ENCODE results near the gene FZD4.
"Not testable (repeated sequence)": the region's sequence is repeated elsewhere in the genome, so short reads cannot be mapped to it uniquely, and the experiment has no call there.

The FZD4 gene

DNA sequence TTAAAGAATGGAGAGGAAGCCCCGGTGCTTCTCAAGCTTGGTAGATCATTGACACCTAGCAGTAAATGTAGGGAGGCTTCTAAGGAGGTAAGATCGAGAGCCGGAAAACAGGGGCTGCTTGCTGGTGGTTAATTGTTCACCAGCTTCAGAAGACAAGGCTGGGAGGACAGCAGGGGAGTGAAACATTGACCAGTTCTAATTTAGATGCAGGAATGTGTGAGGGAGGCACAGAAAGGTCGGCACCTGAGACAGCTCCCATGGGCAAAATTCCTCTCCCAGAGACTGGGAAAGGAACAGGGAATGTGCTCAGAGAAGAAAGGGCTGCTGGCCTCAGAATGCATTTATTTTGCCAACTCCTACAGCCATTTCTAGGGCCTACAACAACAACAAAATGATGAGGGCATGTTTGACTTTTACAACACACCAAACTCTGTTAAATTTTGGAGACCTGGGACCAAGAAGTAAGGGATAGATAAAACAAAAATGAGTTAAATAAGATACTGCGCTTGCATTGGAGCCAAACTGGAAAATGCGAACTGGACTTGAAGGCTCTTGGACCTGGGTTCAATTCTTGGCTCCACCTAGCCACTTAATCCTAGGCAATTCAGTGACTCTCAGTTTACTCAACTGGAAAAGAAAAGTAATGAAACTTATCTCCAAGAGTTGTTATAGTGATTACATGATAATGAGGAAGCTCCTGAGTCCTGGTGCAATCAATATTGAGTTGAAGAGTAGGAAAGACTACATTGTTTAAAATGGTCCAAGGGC, 31.0 kb downstream of the FZD4 start:
- H3K27ac ChIP-seq (ENCODE audit: low read depth, low read length, severe bottlenecking), result no peak overlapping the region
- peaks cover 6% of the 10 kb centered on the region for H3K4me1 ChIP-seq (ENCODE audit: control insufficient read depth, insufficient read depth, low read length, poor library complexity, severe bottlenecking)
- no peaks in the 10 kb centered on the region for H3K9me3 ChIP-seq (ENCODE audit: control insufficient read depth, low read length)
- peaks cover 4% of the 10 kb centered on the region for H3K36me3 ChIP-seq (ENCODE audit: control insufficient read depth, insufficient read depth, low read length)
- WGBS, 2 experiments (ENCODE audit: insufficient coverage in 2 of 2), result 34 to 59% methylated on average over 4 to 5 of the region's 6 CpGs
- no peak overlapping the region for H3K4me3 ChIP-seq (ENCODE audit: extremely low read depth, insufficient read depth, low read length, poor library complexity, severe bottlenecking)

DNA sequence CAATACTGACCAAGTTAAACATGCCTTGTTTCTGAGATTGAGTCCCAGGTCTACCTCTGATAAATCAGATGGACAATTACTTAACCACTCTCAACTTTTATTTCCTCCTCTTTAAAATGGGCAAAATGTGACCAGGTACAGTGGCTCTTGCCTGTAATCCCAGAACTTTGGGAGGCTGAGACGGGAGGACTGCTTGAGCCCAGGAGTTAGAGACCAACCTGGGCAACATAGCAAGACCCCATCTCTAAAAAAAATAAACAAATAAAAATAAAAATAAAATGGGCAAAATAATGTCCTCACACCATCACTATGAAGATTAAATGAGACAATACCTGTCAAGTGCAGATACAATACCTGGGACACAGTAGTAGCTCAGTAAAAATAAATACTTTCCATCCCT, 33.0 kb downstream of the FZD4 start:
- Histone ChIP-seq H3K4me1 (ENCODE audit: control insufficient read depth, insufficient read depth, low read length, poor library complexity, severe bottlenecking) (peaks cover 17% of the 10 kb centered on the region), H3K36me3 (ENCODE audit: control insufficient read depth, insufficient read depth, low read length) (peaks cover 4% of the 10 kb centered on the region), H3K4me3 (ENCODE audit: extremely low read depth, insufficient read depth, low read length, poor library complexity, severe bottlenecking) (no peak overlapping the region), H3K27ac (ENCODE audit: low read depth, low read length, severe bottlenecking) (no peak overlapping the region), H3K9me3 (ENCODE audit: control insufficient read depth, low read length) (no peaks in the 10 kb centered on the region)
- WGBS, 2 experiments (ENCODE audit: insufficient coverage in 2 of 2), result 100% methylated on average over 1 of the region's 1 CpG; no CpG with 5 or more reads in 1 of the 2 experiments

DNA sequence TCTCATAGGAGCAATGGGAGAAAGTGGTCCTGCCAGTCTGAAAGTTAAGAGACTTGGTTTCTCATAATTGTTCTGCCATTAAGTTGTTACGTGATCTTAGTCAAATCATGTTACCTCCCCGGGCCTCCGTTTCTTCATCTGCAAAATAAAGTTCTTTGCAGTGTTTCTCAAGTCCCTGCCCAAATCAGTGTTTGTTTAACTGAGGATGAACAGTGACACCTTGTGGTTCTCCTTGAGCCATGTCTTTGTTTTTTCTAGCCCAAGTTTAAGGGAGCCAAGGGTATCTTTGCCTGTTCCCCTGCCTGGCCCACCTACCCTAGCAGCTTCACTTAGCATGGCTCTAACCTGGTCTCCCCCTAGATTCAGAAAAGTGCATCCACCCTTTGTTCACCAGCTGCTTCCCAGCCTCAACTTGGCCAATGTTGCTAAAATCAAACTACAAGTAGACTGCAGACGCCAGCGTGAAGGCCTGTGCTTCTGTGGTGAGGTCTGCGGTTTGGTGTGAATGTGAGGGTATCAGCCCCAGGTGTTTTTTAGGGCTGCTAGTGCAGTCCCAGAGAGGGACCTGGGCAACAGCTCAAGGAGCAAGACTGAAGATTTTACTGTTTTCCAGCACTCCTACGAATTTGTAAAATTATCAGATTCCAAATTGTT, 35.5 kb downstream of the FZD4 start:
- H3K27ac ChIP-seq (ENCODE audit: low read depth, low read length, severe bottlenecking), result peak overlapping the region; percentile 76
- H3K4me3 ChIP-seq (ENCODE audit: extremely low read depth, insufficient read depth, low read length, poor library complexity, severe bottlenecking), result no peak overlapping the region
- 64 to 68% methylated on average over 7 of the region's 7 CpGs for WGBS, 2 experiments (ENCODE audit: insufficient coverage in 2 of 2)

DNA sequence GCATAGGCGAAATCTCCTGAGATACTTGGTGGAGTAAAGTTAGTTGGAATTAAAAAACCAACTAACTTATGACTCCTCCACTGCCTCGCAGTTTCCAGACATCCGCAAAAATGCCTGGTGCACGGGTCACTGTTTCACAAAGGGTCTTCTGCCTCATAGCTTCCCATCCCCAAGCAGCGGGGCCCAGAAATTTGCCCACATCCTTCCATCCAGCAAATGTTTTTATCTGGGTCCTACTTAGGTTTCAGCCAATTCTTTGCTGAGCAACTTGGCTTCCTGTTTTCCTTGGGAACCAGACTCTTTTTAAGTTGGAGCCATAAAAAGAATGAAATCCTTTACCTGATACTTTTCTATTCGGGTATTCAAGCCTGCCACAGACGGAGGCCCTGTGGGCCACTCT, 36.2 kb downstream of the FZD4 start:
- Histone ChIP-seq H3K9me3 (ENCODE audit: control insufficient read depth, low read length) (no peaks in the 10 kb centered on the region), H3K36me3 (ENCODE audit: control insufficient read depth, insufficient read depth, low read length) (peaks cover 4% of the 10 kb centered on the region), H3K4me1 (ENCODE audit: control insufficient read depth, insufficient read depth, low read length, poor library complexity, severe bottlenecking) (peaks cover 29% of the 10 kb centered on the region), H3K27ac (ENCODE audit: low read depth, low read length, severe bottlenecking) (peak overlapping the region; percentile 76), H3K4me3 (ENCODE audit: extremely low read depth, insufficient read depth, low read length, poor library complexity, severe bottlenecking) (no peak overlapping the region)
- WGBS, 2 experiments (ENCODE audit: insufficient coverage in 2 of 2), result 84 to 96% methylated on average over 4 to 6 of the region's 7 CpGs

More for the DNA sequence above, 35.5 kb downstream of the FZD4 start:
- peaks cover 4% of the 10 kb centered on the region for H3K36me3 ChIP-seq (ENCODE audit: control insufficient read depth, insufficient read depth, low read length)
- H3K4me1 ChIP-seq (ENCODE audit: control insufficient read depth, insufficient read depth, low read length, poor library complexity, severe bottlenecking), result peaks cover 29% of the 10 kb centered on the region
- H3K9me3 ChIP-seq (ENCODE audit: control insufficient read depth, low read length), result no peaks in the 10 kb centered on the region

DNA sequence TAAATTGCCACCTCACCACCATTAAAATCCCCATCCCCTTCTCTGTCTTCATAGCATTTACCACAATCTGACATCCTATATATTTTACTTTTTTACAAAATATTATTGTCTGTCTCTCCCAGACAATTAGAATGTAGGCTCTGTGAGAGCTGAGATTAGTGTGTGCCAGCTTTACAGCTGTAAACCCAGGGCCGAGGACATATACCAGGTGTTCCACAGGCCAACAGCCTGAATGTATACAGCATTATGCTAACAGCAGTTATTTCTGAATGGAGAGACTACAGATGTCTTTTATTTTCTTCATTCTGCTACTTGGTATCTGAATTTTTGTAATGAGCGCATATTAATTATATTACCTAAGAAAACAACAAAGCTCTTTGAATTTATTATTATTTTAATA, 36.7 kb downstream of the FZD4 start:
- Histone ChIP-seq H3K9me3 (ENCODE audit: control insufficient read depth, low read length) (no peaks in the 10 kb centered on the region), H3K36me3 (ENCODE audit: control insufficient read depth, insufficient read depth, low read length) (peaks cover 4% of the 10 kb centered on the region), H3K27ac (ENCODE audit: low read depth, low read length, severe bottlenecking) (peak overlapping the region; percentile 76), H3K4me1 (ENCODE audit: control insufficient read depth, insufficient read depth, low read length, poor library complexity, severe bottlenecking) (peaks cover 29% of the 10 kb centered on the region), H3K4me3 (ENCODE audit: extremely low read depth, insufficient read depth, low read length, poor library complexity, severe bottlenecking) (no peak overlapping the region)
- 100% methylated on average over 1 of the region's 2 CpGs; no CpG with 5 or more reads in 1 of the 2 experiments for WGBS, 2 experiments (ENCODE audit: insufficient coverage in 2 of 2)

DNA sequence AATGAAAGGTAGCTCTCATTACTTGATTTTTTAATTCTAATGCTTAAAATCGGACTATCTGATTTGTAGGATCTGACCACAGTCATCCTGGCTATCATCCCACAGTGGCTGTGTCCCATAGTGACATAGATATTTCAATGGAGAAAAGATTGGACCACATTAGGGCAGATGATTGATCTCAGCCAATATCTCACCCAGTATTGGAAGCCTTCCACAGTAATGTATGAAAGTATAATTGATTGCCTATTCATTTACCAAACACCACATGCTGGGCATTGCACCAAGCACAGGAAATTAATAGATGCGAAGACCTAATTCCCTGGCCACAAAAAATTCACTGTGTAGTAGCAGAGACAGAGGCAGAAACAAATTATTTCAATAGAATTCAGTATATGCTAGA, 37.6 kb downstream of the FZD4 start:
- 88% methylated on average over 1 of the region's 2 CpGs; no CpG with 5 or more reads in 1 of the 2 experiments for WGBS, 2 experiments (ENCODE audit: insufficient coverage in 2 of 2)
- H3K4me1 ChIP-seq (ENCODE audit: control insufficient read depth, insufficient read depth, low read length, poor library complexity, severe bottlenecking), result peaks cover 29% of the 10 kb centered on the region
- no peak overlapping the region for H3K27ac ChIP-seq (ENCODE audit: low read depth, low read length, severe bottlenecking)
- H3K36me3 ChIP-seq (ENCODE audit: control insufficient read depth, insufficient read depth, low read length), result peaks cover 4% of the 10 kb centered on the region
- peaks cover 6% of the 10 kb centered on the region for H3K9me3 ChIP-seq (ENCODE audit: control insufficient read depth, low read length)
- no peak overlapping the region for H3K4me3 ChIP-seq (ENCODE audit: extremely low read depth, insufficient read depth, low read length, poor library complexity, severe bottlenecking)

DNA sequence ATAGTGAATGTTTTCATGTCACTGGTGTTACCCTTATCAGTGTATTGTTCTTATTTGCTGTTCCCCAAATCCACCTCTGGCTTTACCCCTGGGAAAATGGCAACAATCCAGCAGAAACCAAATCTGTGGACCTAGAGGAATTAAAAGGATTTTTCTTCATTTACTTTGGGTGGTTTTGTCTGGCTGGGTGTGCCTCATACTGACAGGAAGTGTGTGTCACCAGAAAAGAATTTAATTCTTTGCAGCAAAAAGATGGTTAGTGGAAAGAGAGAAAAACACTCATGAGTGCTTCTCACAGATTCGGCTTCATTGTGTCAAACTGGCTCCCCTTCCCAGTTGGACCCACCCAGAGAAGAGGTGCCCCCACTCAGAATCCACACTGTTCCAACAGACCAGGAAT, 38.9 kb downstream of the FZD4 start:
- Histone ChIP-seq H3K27ac (ENCODE audit: low read depth, low read length, severe bottlenecking) (peak overlapping the region; percentile 76), H3K9me3 (ENCODE audit: control insufficient read depth, low read length) (peaks cover 6% of the 10 kb centered on the region), H3K36me3 (ENCODE audit: control insufficient read depth, insufficient read depth, low read length) (peaks cover 4% of the 10 kb centered on the region), H3K4me1 (ENCODE audit: control insufficient read depth, insufficient read depth, low read length, poor library complexity, severe bottlenecking) (peaks cover 29% of the 10 kb centered on the region), H3K4me3 (ENCODE audit: extremely low read depth, insufficient read depth, low read length, poor library complexity, severe bottlenecking) (no peak overlapping the region)
- 57 to 88% methylated on average over 1 of the region's 1 CpG for WGBS, 2 experiments (ENCODE audit: insufficient coverage in 2 of 2)

DNA sequence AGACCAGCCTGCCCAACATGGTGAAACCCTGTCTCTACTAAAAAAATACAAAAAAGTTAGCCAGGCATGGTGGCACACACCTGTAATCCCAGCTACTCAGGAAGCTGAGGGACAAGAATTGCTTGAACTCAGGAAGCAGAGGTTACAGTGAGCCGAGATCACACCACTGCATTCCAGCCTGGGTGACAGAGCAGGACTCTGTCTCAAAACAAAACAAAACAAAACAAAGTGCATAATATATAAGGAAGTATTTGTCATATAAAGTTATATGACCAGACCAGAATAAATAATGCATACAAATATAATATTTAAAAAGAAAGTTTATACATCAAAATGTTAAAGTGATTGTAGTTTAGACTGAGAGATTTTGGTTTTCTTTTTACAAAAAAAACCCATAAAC, 39.3 kb downstream of the FZD4 start:
- H3K4me3 ChIP-seq (ENCODE audit: extremely low read depth, insufficient read depth, low read length, poor library complexity, severe bottlenecking); H3K36me3 ChIP-seq (ENCODE audit: control insufficient read depth, insufficient read depth, low read length); H3K9me3 ChIP-seq (ENCODE audit: control insufficient read depth, low read length): not testable (repeated sequence)
- H3K4me1 ChIP-seq (ENCODE audit: control insufficient read depth, insufficient read depth, low read length, poor library complexity, severe bottlenecking), result peaks cover 29% of the 10 kb centered on the region
- no CpG with 5 or more reads among the region's 1 CpG for WGBS, 2 experiments (ENCODE audit: insufficient coverage in 2 of 2)
- H3K27ac ChIP-seq (ENCODE audit: low read depth, low read length, severe bottlenecking), result peak overlapping the region; percentile 76

DNA sequence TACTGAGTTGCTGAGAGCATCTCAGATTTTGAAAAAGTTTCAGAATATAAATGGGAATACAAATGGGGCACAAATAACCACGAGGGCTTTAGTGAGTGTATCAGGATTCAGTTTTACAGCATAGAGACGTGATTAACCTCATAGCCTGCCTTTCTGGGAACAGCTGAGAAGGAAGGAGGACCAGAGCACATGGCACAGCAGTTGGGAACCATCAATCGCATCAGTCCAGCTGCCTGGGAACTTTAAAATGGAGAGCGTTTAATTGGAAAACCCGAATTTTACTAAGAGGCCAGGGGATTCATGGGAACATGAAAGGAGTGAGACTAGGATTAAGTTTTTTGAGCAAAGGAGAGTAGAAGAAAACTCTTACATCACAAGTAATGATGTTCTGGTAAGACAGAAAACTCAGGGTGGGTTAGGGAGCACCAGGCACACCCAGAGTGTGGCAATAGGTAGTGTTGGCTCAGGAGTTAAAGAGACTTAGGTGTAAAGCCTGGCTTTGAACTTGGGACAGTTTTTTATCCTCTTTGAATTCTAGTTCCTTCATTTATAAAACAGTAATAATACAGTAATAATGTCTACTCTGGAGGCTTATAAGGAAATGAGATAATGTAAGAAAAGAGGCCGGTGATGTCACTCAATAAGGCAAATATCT, 40.2 kb downstream of the FZD4 start:
- Histone ChIP-seq H3K9me3 (ENCODE audit: control insufficient read depth, low read length) (peaks cover 6% of the 10 kb centered on the region), H3K27ac (ENCODE audit: low read depth, low read length, severe bottlenecking) (no peak overlapping the region), H3K4me1 (ENCODE audit: control insufficient read depth, insufficient read depth, low read length, poor library complexity, severe bottlenecking) (peaks cover 29% of the 10 kb centered on the region), H3K36me3 (ENCODE audit: control insufficient read depth, insufficient read depth, low read length) (no peaks in the 10 kb centered on the region), H3K4me3 (ENCODE audit: extremely low read depth, insufficient read depth, low read length, poor library complexity, severe bottlenecking) (no peak overlapping the region)
- 94 to 96% methylated on average over 5 of the region's 6 CpGs for WGBS, 2 experiments (ENCODE audit: insufficient coverage in 2 of 2)

DNA sequence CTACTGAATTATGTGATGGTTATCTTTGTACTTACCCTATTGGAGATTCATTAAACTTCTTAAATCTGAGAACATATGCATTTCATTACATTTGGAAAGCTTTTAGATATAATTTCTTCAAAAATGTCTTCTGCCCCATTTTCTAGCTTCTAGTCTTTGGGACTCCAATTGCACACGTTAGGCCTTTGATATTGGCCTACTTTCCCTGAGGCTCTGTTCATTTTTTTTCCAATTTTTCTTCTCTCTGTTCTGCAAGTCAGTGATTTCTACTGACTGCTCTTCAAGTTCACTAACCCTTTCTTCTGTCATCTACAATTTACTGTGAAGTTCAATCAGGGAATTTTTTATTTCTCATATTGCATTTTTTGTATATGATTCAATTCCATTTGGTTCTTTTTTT, 43.0 kb downstream of the FZD4 start:
- Histone ChIP-seq H3K4me1 (ENCODE audit: control insufficient read depth, insufficient read depth, low read length, poor library complexity, severe bottlenecking) (peaks cover 12% of the 10 kb centered on the region), H3K27ac (ENCODE audit: low read depth, low read length, severe bottlenecking) (no peak overlapping the region), H3K4me3 (ENCODE audit: extremely low read depth, insufficient read depth, low read length, poor library complexity, severe bottlenecking) (no peak overlapping the region), H3K9me3 (ENCODE audit: control insufficient read depth, low read length) (peaks cover 6% of the 10 kb centered on the region), H3K36me3 (ENCODE audit: control insufficient read depth, insufficient read depth, low read length) (no peaks in the 10 kb centered on the region)
- WGBS, 2 experiments (ENCODE audit: insufficient coverage in 2 of 2), result 0% methylated on average over 1 of the region's 1 CpG

All from mesodermal cell (in vitro differentiated cells).